Measurements from ENCODE around the gene FRMD4A. TPM values are rescaled to one million over a fixed set of nuclear protein-coding genes. Genes with fewer than 3 reads are reported as not detected.

FRMD4A gene
- total RNA-seq, 1 experiment from 2014 or later, result 19.6 TPM

- Histone ChIP-seq H2AFZ (ENCODE audit: low read length) (no peak overlapping the region), H4K20me1 (ENCODE audit: control insufficient read depth, insufficient read depth, insufficient read length) (no peaks in the 10 kb centered on the region), H2BK15ac (ENCODE audit: low read depth, low read length) (no peak overlapping the region), H3K23me2 (ENCODE audit: insufficient read length, low read depth, low read length, poor library complexity, severe bottlenecking) (no peaks in the 10 kb centered on the region), H4K91ac (ENCODE audit: insufficient read length, low read depth, low read length) (no peak overlapping the region), H3K18ac (ENCODE audit: insufficient read length, low read depth, low read length) (no peak overlapping the region), H4K5ac (ENCODE audit: insufficient read length, low read depth, low read length) (no peak overlapping the region), H3K4me2 (ENCODE audit: insufficient read depth, insufficient read length, low read length) (no peak overlapping the region), H3K4me1 (ENCODE audit: insufficient read depth, low read length) (no peaks in the 10 kb centered on the region), H3K79me1 (ENCODE audit: insufficient read depth, low read depth, low read length, poor library complexity, severe bottlenecking) (no peaks in the 10 kb centered on the region), H3K23ac (ENCODE audit: insufficient read length, low read depth, low read length) (no peak overlapping the region), H2BK20ac (ENCODE audit: low read depth, low read length, poor library complexity, severe bottlenecking) (no peak overlapping the region), H3K4ac (ENCODE audit: low read depth, low read length) (no peak overlapping the region), H2BK5ac (ENCODE audit: insufficient read length, low read length) (no peak overlapping the region), H2BK120ac (ENCODE audit: low read depth, low read length, poor library complexity, severe bottlenecking) (no peak overlapping the region), H4K8ac (replicated peaks; ENCODE audit: insufficient read length, low read depth, low read length) (no peak overlapping the region), H3K27me3 (ENCODE audit: insufficient read depth, low read length) (no peaks in the 10 kb centered on the region), H3K79me2 (ENCODE audit: insufficient read depth, low read length) (no peaks in the 10 kb centered on the region), H3K56ac (ENCODE audit: insufficient read length, low read depth, low read length) (no peak overlapping the region), H2BK12ac (ENCODE audit: insufficient read length, low read depth, low read length) (no peak overlapping the region), H2AK5ac (ENCODE audit: insufficient read length, low read length) (no peak overlapping the region), H3K14ac (ENCODE audit: insufficient read depth, low read length) (no peak overlapping the region), H3T11ph (ENCODE audit: low read length) (no peak overlapping the region), H3K9me3 (ENCODE audit: control insufficient read depth, low read depth, low read length) (no peaks in the 10 kb centered on the region), H3K9ac (ENCODE audit: extremely low read depth, insufficient read length, low read length) (no peak overlapping the region), H3K27ac (ENCODE audit: insufficient read length, low read depth, low read length) (no peak overlapping the region)
- peaks cover 13 to 19% of the 10 kb centered on the region in 2 experiments for H3K4me1 Mint-ChIP-seq
- TF ChIP-seq, protein P1, sequence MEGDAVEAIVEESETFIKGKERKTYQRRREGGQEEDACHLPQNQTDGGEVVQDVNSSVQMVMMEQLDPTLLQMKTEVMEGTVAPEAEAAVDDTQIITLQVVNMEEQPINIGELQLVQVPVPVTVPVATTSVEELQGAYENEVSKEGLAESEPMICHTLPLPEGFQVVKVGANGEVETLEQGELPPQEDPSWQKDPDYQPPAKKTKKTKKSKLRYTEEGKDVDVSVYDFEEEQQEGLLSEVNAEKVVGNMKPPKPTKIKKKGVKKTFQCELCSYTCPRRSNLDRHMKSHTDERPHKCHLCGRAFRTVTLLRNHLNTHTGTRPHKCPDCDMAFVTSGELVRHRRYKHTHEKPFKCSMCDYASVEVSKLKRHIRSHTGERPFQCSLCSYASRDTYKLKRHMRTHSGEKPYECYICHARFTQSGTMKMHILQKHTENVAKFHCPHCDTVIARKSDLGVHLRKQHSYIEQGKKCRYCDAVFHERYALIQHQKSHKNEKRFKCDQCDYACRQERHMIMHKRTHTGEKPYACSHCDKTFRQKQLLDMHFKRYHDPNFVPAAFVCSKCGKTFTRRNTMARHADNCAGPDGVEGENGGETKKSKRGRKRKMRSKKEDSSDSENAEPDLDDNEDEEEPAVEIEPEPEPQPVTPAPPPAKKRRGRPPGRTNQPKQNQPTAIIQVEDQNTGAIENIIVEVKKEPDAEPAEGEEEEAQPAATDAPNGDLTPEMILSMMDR (conservative IDR thresholded peaks at IDR 0.05), result no peak
- H3K4me3 Mint-ChIP-seq, result no peak overlapping the region
- DNase-seq, result no peak
- no CpG with 5 or more reads among the region's 3 CpGs for WGBS (ENCODE audit: extremely low coverage, insufficient read length, low lambda C conversion rate)
- peaks cover 2% of the 10 kb centered on the region; the same call in 1 of the 2 replicates for H3K27me3 Mint-ChIP-seq (ENCODE audit: low read depth)
- no peaks in the 10 kb centered on the region; a peak in 1 of 7 replicates for H3K36me3 Mint-ChIP-seq (ENCODE audit: insufficient read depth in 1 of 3, low read depth in 3 of 3)
- H3K9me3 Mint-ChIP-seq, result no peaks in the 10 kb centered on the region
- H3K27ac Mint-ChIP-seq, result 0 out of 7 replicates have a peak overlapping the region, but pooled peaks of 1 of the 3 experiments have one; percentile 61
Observed at GRCh38 chr10:13928451-13928850, 402.3 kb downstream of the FRMD4A start.

Measured in H9 (cell line).